Measurements from ENCODE around the gene AQP1. TPM values are rescaled to one million over a fixed set of nuclear protein-coding genes. Genes with fewer than 3 reads are reported as not detected.

AQP1 gene
- total and polyA plus RNA-seq, 2 of the 8 experiments (the other 6 are each of a cell fraction or from before 2014, with no cell fraction given): 0.18 to 0.19 TPM

DNA sequence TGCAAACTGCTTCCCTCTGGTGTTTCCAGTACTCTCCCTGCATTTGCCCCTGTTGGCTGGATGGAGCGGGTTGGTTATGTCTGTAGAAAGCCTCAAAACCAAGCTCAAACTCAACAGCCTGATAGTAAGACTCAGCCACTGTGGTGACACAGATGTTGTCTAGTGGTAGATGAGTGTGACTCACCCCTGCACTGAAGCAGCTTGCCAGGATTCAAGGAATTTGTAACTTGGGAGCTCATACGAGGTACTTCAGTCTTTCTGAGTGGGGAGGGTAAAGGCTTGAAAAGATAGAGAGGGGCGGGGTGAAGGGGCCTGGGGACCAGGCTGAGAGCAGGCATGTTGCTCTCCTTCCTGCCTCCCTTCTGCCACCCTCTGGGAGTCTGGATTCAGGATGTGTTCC lies 22.9 kb upstream of the AQP1 start:
- Histone ChIP-seq H2AK5ac (ENCODE audit: low read depth, low read length) (no peak overlapping the region), H3K27ac (ENCODE audit: low read depth, low read length) (no peak overlapping the region), H3K4me2 (ENCODE audit: insufficient read depth in 1 of 2, low read depth in 2 of 2, low read length in 2 of 2) (no peak overlapping the region), H3K4ac (replicated peaks; ENCODE audit: insufficient read length, low read depth, low read length) (no peak overlapping the region), H2BK5ac (ENCODE audit: low read depth, low read length) (no peak overlapping the region), H3K14ac (ENCODE audit: insufficient read length) (no peak overlapping the region), H3K79me2 (ENCODE audit: control insufficient read depth in 1 of 2, insufficient read depth in 2 of 2, low read length in 2 of 2) (no peaks in the 10 kb centered on the region), H3K23ac (ENCODE audit: insufficient read length) (no peak overlapping the region), H3K4me1 (replicated peaks in 1 of 4; ENCODE audit: control insufficient read depth in 3 of 4, insufficient read depth in 4 of 4, low read length in 3 of 4) (peaks cover 2 to 11% (median 8%) of the 10 kb centered on the region in 4 experiments), H2BK120ac (replicated peaks; ENCODE audit: low read depth, low read length) (no peak overlapping the region), H3K9me3 (ENCODE audit: insufficient read depth in 2 of 2, low read depth in 1 of 2, low read length in 1 of 2) (no peaks in the 10 kb centered on the region), H4K8ac (ENCODE audit: extremely low read depth, insufficient read depth, low read length) (no peak overlapping the region), H4K5ac (ENCODE audit: insufficient read length, low read depth, low read length) (no peak overlapping the region), H3K36me3 (ENCODE audit: control insufficient read depth in 2 of 4, insufficient read depth in 4 of 4, low read length in 3 of 4) (no peaks in the 10 kb centered on the region; a peak in 1 of 8 replicates), H3K4me3 (ENCODE audit: extremely low read depth in 1 of 4, insufficient read depth in 2 of 4, low read depth in 3 of 4, low read length in 4 of 4) (no peak overlapping the region), H3K27me3 (replicated peaks in 1 of 4; ENCODE audit: control insufficient read depth in 3 of 4, extremely low read depth in 1 of 4, insufficient read depth in 3 of 4, low read length in 3 of 4) (no peaks in the 10 kb centered on the region), H3K9ac (replicated peaks in 1 of 4; ENCODE audit: extremely low read depth in 1 of 4, low read depth in 3 of 4, low read length in 3 of 4) (no peak overlapping the region), H2BK15ac (ENCODE audit: low read length) (no peak overlapping the region), H3K79me1 (ENCODE audit: low read depth, low read length) (no peaks in the 10 kb centered on the region), H2AFZ (ENCODE audit: low read length) (no peak overlapping the region), H4K20me1 (replicated peaks in 1 of 2; ENCODE audit: control insufficient read depth in 1 of 2, insufficient read depth in 2 of 2, low read length in 2 of 2) (no peaks in the 10 kb centered on the region), H2BK20ac (ENCODE audit: low read length) (no peak overlapping the region), H2BK12ac (ENCODE audit: low read depth, low read length) (no peak overlapping the region), H3K23me2 (ENCODE audit: low read depth, low read length) (no peaks in the 10 kb centered on the region), H3K18ac (ENCODE audit: extremely low read depth, low read length) (no peak overlapping the region), H3K56ac (replicated peaks; ENCODE audit: insufficient read length, low read depth, low read length) (no peak overlapping the region), H4K91ac (replicated peaks; ENCODE audit: insufficient read length, low read length) (no peak overlapping the region)
- 95% methylated on average over 3 of the region's 3 CpGs; no CpG with 5 or more reads in 1 of the 2 experiments for WGBS, 2 experiments (ENCODE audit: extremely low coverage in 1 of 2, insufficient coverage in 1 of 2, insufficient read length in 1 of 2, insufficient replicate concordance in 2 of 2, low coverage in 1 of 2, low lambda C conversion rate in 2 of 2, missing lambda C conversion rate in 1 of 2)
- DNase-seq (ENCODE audit: low read depth in 1 of 2, low spot score in 2 of 2): no peak
- ChIA-PET CTCF (ENCODE audit: partially characterized antibody) (interaction anchor here (0.7 to 3.4 kb wide), 12 partner anchors 10 to 192 kb away, joined by 3 to 15 read pairs (median 4); no protein-coding TSS in a partner anchor), POLR2A (ENCODE audit: partially characterized antibody) (no interaction called here)
- TF ChIP-seq PHF8 (conservative IDR thresholded peaks at IDR 0.05; ENCODE audit: low read depth, low read length) (no peak), FOSL1 (IDR thresholded peaks at IDR 0.05; ENCODE audit: insufficient read depth, low read depth, low read length) (no peak), CTBP2 (IDR thresholded peaks at IDR 0.05; ENCODE audit: borderline replicate concordance, insufficient read depth, insufficient read length, low read length) (no peak), GABPA (IDR thresholded peaks at IDR 0.05; ENCODE audit: borderline replicate concordance, insufficient read depth, low read length) (no peak), SUZ12 (IDR thresholded peaks at IDR 0.05; ENCODE audit: low read length) (no peak), SP2 (IDR thresholded peaks at IDR 0.05; ENCODE audit: low read length) (no peak), SRF (IDR thresholded peaks at IDR 0.05; ENCODE audit: low read depth, low read length) (no peak), TBP (IDR thresholded peaks at IDR 0.05; ENCODE audit: low read depth, low read length) (no peak), EP300 (IDR thresholded peaks at IDR 0.05; ENCODE audit: borderline replicate concordance in 1 of 2, low read depth in 2 of 2, low read length in 2 of 2) (no peak), RAD21 (IDR thresholded peaks at IDR 0.05 in 1 of 2, conservative IDR thresholded peaks at IDR 0.05 in 1 of 2; ENCODE audit: low read depth in 2 of 2, low read length in 2 of 2) (no peak; a peak in 1 of 4 replicates), ASH2L (IDR thresholded peaks at IDR 0.05; ENCODE audit: low read length) (no peak), BRCA1 (IDR thresholded peaks at IDR 0.05; ENCODE audit: low read depth, low read length) (no peak), TCF12 (IDR thresholded peaks at IDR 0.05; ENCODE audit: low read depth, low read length) (no peak), KDM5A (IDR thresholded peaks at IDR 0.05; ENCODE audit: low read length) (no peak)
- no peak for FAIRE-seq
